SU-DHL-6 (cell line): Measurements from ENCODE around the gene ATP5F1D.

Experiments used
- H2AFZ ChIP-seq: fragments of 200-600 bp; sonication (generic); 2 replicates; pipeline ENCODE4 v1.6.1; 2014; ENCODE audit warnings: low read depth, mild to moderate bottlenecking, moderate library complexity, mixed read lengths, antibody characterized with exemption, low read length; ENCODE audit not compliant: severe bottlenecking
- H3F3A ChIP-seq: fragments of 200-600 bp; shearing (Covaris generic); 2 replicates; pipeline ENCODE4 v1.6.0; 2016; ENCODE audit warnings: antibody characterized with exemption, mild to moderate bottlenecking; ENCODE audit not compliant: insufficient read depth
- H3K27ac ChIP-seq: fragments of 200-600 bp; sonication (generic); 2 replicates; pipeline ENCODE4 v1.5.1; 2016; ENCODE audit warnings: low read depth, mild to moderate bottlenecking, low read length, moderate library complexity, mixed read lengths
- H3K27me3 ChIP-seq: fragments of 200-600 bp; sonication (generic), shearing (Covaris generic); 2 replicates; pipeline ENCODE4 v1.6.0; 2014; ENCODE audit warnings: mild to moderate bottlenecking, low read length
- H3K36me3 ChIP-seq: fragments of 200-600 bp; sonication (generic); 2 replicates; pipeline ENCODE4 v1.6.1; 2014; ENCODE audit warnings: mild to moderate bottlenecking, low read length, mixed read lengths
- H3K4me2 ChIP-seq: fragments of 300-600, 200-600 bp; shearing (Covaris generic), sonication (generic); 2 replicates; pipeline ENCODE4 v1.6.0; 2014; ENCODE audit warnings: low read length, low read depth, mild to moderate bottlenecking; ENCODE audit not compliant: poor library complexity, severe bottlenecking
- H3K4me3 ChIP-seq: fragments of 200-600 bp; sonication (generic); 2 replicates; pipeline ENCODE4 v1.5.1; 2014; ENCODE audit warnings: antibody characterized with exemption, low read length, mild to moderate bottlenecking, mixed read lengths; ENCODE audit not compliant: insufficient read depth, poor library complexity, severe bottlenecking
- H3K79me2 ChIP-seq: fragments of 200-600 bp; sonication (generic); 2 replicates; pipeline ENCODE4 v1.6.1; 2014; ENCODE audit warnings: mild to moderate bottlenecking, low read length, moderate library complexity; ENCODE audit not compliant: insufficient read depth
- H3K9ac ChIP-seq: fragments of 200-600 bp; sonication (generic); 2 replicates; pipeline ENCODE4 v1.7.0; 2014; ENCODE audit warnings: mild to moderate bottlenecking, low read length
- H3K9me2 ChIP-seq: fragments of 200-600 bp; sonication (generic); replicated peaks from 2 replicates; pipeline ENCODE4 v1.6.1; 2014; ENCODE audit warnings: low read length; ENCODE audit not compliant: insufficient read depth
- H3K9me3 ChIP-seq: fragments of 200-600 bp; sonication (generic); 2 replicates; pipeline ENCODE4 v1.6.1; 2014; ENCODE audit warnings: low read length, mixed read lengths; ENCODE audit not compliant: insufficient read depth
- H4K20me1 ChIP-seq: fragments of 200-600 bp; sonication (generic); 2 replicates; pipeline ENCODE4 v1.6.1; 2014; ENCODE audit warnings: low read depth, mild to moderate bottlenecking, antibody characterized with exemption, low read length, moderate library complexity, mixed read lengths
- CTCF ChIP-seq: fragments of 200-600 bp; sonication (generic); IDR thresholded peaks from one replicate; pipeline ENCODE4 v1.5.1; 2017; ENCODE audit warnings: antibody characterized with exemption, mild to moderate bottlenecking, low read length, moderate library complexity; ENCODE audit not compliant: insufficient read depth, poor library complexity, severe bottlenecking
- EZH2phosphoT487 ChIP-seq: fragments of 200-600 bp; sonication (generic), shearing (Covaris generic); conservative IDR thresholded peaks from 2 replicates; pipeline ENCODE4 v1.6.1; 2018; ENCODE audit warnings: mild to moderate bottlenecking, antibody characterized with exemption, low read length, moderate library complexity, mixed read lengths

ATP5F1D gene

GRCh38 chr19:1275260-1275975 lies 33.9 kb downstream of the ATP5F1D start, which contains the start of gene FAM174C:
TSS of gene FAM174C (plus strand) at chr19:1275530. CDS start at chr19:1275550, 20 bp downstream.
- Histone ChIP-seq H2AFZ (no peak within 1 kb of the TSS), H3K9ac (peak within 1 kb of the TSS; percentile 96), H4K20me1 (no peaks in the 10 kb centered on the region; the same call in 1 of the 2 replicates), H3K36me3 (peaks cover 6% of the 10 kb centered on the region), H3K79me2 (peaks cover 25% of the 10 kb centered on the region), H3K4me3 (peak within 1 kb of the TSS; percentile 66), H3K4me2 (peak within 1 kb of the TSS; percentile 81), H3K9me2 (no peaks in the 10 kb centered on the region), H3F3A (peaks cover 49% of the 10 kb centered on the region), H3K27ac (peak within 1 kb of the TSS; percentile 88), H3K27me3 (no peaks in the 10 kb centered on the region), H3K9me3 (no peaks in the 10 kb centered on the region)
- TF ChIP-seq CTCF (no peak), EZH2phosphoT487 (no peak)

GRCh38 chr19:1275976-1276627 lies 34.6 kb downstream of the ATP5F1D start:
- Histone ChIP-seq H2AFZ (no peak overlapping the region), H3K9me3 (no peaks in the 10 kb centered on the region), H3K79me2 (peaks cover 19% of the 10 kb centered on the region), H3K4me2 (peak overlapping the region; percentile 81), H3K9ac (peak overlapping the region; percentile 96), H3K4me3 (peak overlapping the region; percentile 66), H3K27me3 (no peaks in the 10 kb centered on the region), H3F3A (peaks cover 43% of the 10 kb centered on the region), H3K9me2 (no peaks in the 10 kb centered on the region), H3K36me3 (peaks cover 6% of the 10 kb centered on the region; the same call in 1 of the 2 replicates), H3K27ac (peak overlapping the region; percentile 84), H4K20me1 (no peaks in the 10 kb centered on the region; the same call in 1 of the 2 replicates)
- no peak for TF ChIP-seq EZH2phosphoT487
- no peak for TF ChIP-seq CTCF

GRCh38 chr19:1276628-1277022 lies 35.1 kb downstream of the ATP5F1D start:
- Histone ChIP-seq H3F3A (peaks cover 38% of the 10 kb centered on the region), H4K20me1 (no peaks in the 10 kb centered on the region), H3K79me2 (peaks cover 13% of the 10 kb centered on the region; the same call in 1 of the 2 replicates), H3K36me3 (peaks cover 6% of the 10 kb centered on the region; the same call in 1 of the 2 replicates), H3K9ac (peak overlapping the region; percentile 96), H3K27me3 (no peaks in the 10 kb centered on the region), H3K9me3 (no peaks in the 10 kb centered on the region), H2AFZ (no peak overlapping the region), H3K4me3 (peak overlapping the region; percentile 66), H3K4me2 (peak overlapping the region; percentile 81), H3K9me2 (no peaks in the 10 kb centered on the region), H3K27ac (peak overlapping the region; percentile 84)
- TF ChIP-seq EZH2phosphoT487 (no peak), CTCF (no peak)
